ENCODE results near the gene PAF1. TPM values are rescaled to one million over a fixed set of nuclear protein-coding genes. Genes with fewer than 3 reads are reported as not detected.

Gene PAF1
- total RNA-seq, 1 donor from 2014 or later, result 63.4 TPM

GRCh38 chr19:39350156-39350555 is 40.8 kb downstream of the PAF1 start:
- H3K4me3 ChIP-seq (ENCODE audit: low read depth, low read length), result no peak overlapping the region
- DNase-seq (ENCODE audit: low read depth), result no peak
- TF ChIP-seq CTCF (conservative IDR thresholded peaks at IDR 0.05; ENCODE audit: low read depth, low read length), result no peak

GRCh38 chr19:39349326-39349725 is 41.6 kb downstream of the PAF1 start:
- no peak overlapping the region for H3K4me3 ChIP-seq (ENCODE audit: low read depth, low read length)
- TF ChIP-seq CTCF (conservative IDR thresholded peaks at IDR 0.05; ENCODE audit: low read depth, low read length), result no peak
- no peak for DNase-seq (ENCODE audit: low read depth)

- no peak overlapping the region for H3K4me3 ChIP-seq (ENCODE audit: low read depth, low read length)
- no peak for TF ChIP-seq CTCF (conservative IDR thresholded peaks at IDR 0.05; ENCODE audit: low read depth, low read length)
- DNase-seq (ENCODE audit: low read depth), result no peak
Observed at GRCh38 chr19:39347332-39348164, 43.4 kb downstream of the PAF1 start.

GRCh38 chr19:39345956-39346355 is 45.0 kb downstream of the PAF1 start:
- no peak for DNase-seq (ENCODE audit: low read depth)
- no peak for TF ChIP-seq CTCF (conservative IDR thresholded peaks at IDR 0.05; ENCODE audit: low read depth, low read length)
- no peak overlapping the region for H3K4me3 ChIP-seq (ENCODE audit: low read depth, low read length)

- no peak for DNase-seq (ENCODE audit: low read depth)
- peak overlapping the region; percentile 93 for H3K4me3 ChIP-seq (ENCODE audit: low read depth, low read length)
Observed at GRCh38 chr19:39342647-39343305, 48.1 kb downstream of the PAF1 start.

More at GRCh38 chr19:39342647-39343305, 48.1 kb downstream of the PAF1 start:
- TF ChIP-seq CTCF (conservative IDR thresholded peaks at IDR 0.05; ENCODE audit: low read depth, low read length), result no peak

Measured in epithelial cell of proximal tubule (primary cell).